Spleen (tissue), 11 donors: ENCODE data around the gene TMEM217. TPM values are rescaled to one million over a fixed set of nuclear protein-coding genes. Genes with fewer than 3 reads are reported as not detected.

ENCODE experiments used
- DNase-seq: peaks from one replicate; pipeline ENCODE4 v3.0.0-alpha.2; 2020
- H3K27ac ChIP-seq, 8 donors: fragments of 200-600 bp; sonication (generic) in 7 of 8; 1 replicate in 4 of 8; 2 replicates in 4 of 8; pipeline versions ENCODE4 v1.5.0 to v1.8.0; 2016 to 2021; ENCODE audit warnings: inconsistent platforms in 4 of 8, mild to moderate bottlenecking in 4 of 8, moderate library complexity in 1 of 8
- H3K27me3 ChIP-seq, 7 donors: fragments of 200-600 bp; sonication (generic) in 6 of 7; replicated peaks in 1 of 7; 1 replicate in 4 of 7; 2 replicates in 3 of 7; pipeline versions ENCODE4 v1.5.0 to v1.8.0; 2016 to 2021; ENCODE audit warnings: inconsistent platforms in 3 of 7, mild to moderate bottlenecking in 1 of 7
- H3K36me3 ChIP-seq, 6 donors: fragments of 200-600 bp; sonication (generic) in 5 of 6; 1 replicate in 4 of 6; 2 replicates in 2 of 6; pipeline versions ENCODE4 v1.5.0 to v1.8.0; 2016 to 2021; ENCODE audit warnings: inconsistent platforms in 2 of 6
- H3K4me1 ChIP-seq, 6 donors: fragments of 200-600 bp; sonication (generic) in 5 of 6; 1 replicate in 3 of 6; 2 replicates in 3 of 6; pipeline versions ENCODE4 v1.5.0 to v1.8.0; 2016 to 2021; ENCODE audit warnings: inconsistent platforms in 3 of 6
- H3K4me3 ChIP-seq, 8 donors: fragments of 200-600 bp; sonication (generic) in 7 of 8; 1 replicate in 4 of 8; 2 replicates in 4 of 8; pipeline versions ENCODE4 v1.5.0 to v1.8.0; 2016 to 2021; ENCODE audit warnings: inconsistent platforms in 4 of 8, mild to moderate bottlenecking in 4 of 8, moderate library complexity in 2 of 8
- H3K9me3 ChIP-seq, 8 donors: fragments of 200-600 bp; sonication (generic) in 7 of 8; 1 replicate in 4 of 8; 2 replicates in 4 of 8; pipeline versions ENCODE4 v1.5.0 to v1.8.0; 2016 to 2021; ENCODE audit warnings: inconsistent platforms in 4 of 8
- POLR2A ChIP-seq, 3 donors: fragments of 450-650 bp; IDR thresholded peaks; one replicate each; pipeline ENCODE4 v1.5.1; 2017; ENCODE audit warnings: antibody characterized with exemption in 3 of 3, mild to moderate bottlenecking in 1 of 3
- POLR2AphosphoS5 ChIP-seq, 3 donors: sonication (generic); formaldehyde crosslinking; IDR thresholded peaks; one replicate each; pipeline ENCODE4 v1.5.1; 2017; ENCODE audit warnings: antibody characterized with exemption in 3 of 3
- WGBS, 5 donors: extraction: QIAGEN DNeasy Blood & Tissue Kit in 3 of 5; methylation state at CpG; one replicate each; pipeline versions ENCODE4 v1.1.5 to v1.1.7; 2013 to 2018; 5-methylcytosine and 5-hydroxymethylcytosine counted together
- intact Hi-C: fragments of 100-400 bp; cut with DNase I; formaldehyde crosslinking; loops from one replicate; pipeline ENCODE4 v1.15.0; 2023; ENCODE audit warnings: low total_unique reads
- polyA plus RNA-seq, 3 donors: library from polyadenylated mRNA; stranded (reverse); fragments of 200-250 nt; gene quantifications; one replicate each; pipeline ENCODE4 v1.2.1, GENCODE V29; 2013
- total RNA-seq, 7 donors: library from RNA; depleted of rRNA in 3 of 7; stranded (reverse); fragments of >200 nt in 3 of 7; fragmentation: NEBNext Ultra II Directional in 4 of 7; extraction: Animal tissue kit (Norgen Biotek cat#: 25700) in 4 of 7; gene quantifications; one replicate each; pipeline versions ENCODE4 v1.1.0 to v1.2.1, GENCODE V29; 2016 to 2021
- TF ChIP-seq, protein P1 (sequence below), 11 experiments: fragments of 200-600 bp in 7 of 11; fragments of 450-650 bp in 4 of 11; sonication (generic) in 4 of 11; IDR thresholded peaks in 8 of 11; conservative IDR thresholded peaks in 3 of 11; 1 replicate in 7 of 11; 2 replicates in 4 of 11; pipeline versions ENCODE4 v1.4.0 to v1.8.0; 2016 to 2021; ENCODE audit warnings: antibody characterized with exemption in 11 of 11, inconsistent platforms in 4 of 11, mild to moderate bottlenecking in 1 of 11
- donor health status: healthy with polysubstance abuse.
- donor health status: DM: no; HTN: no; CAD: no; lungs with moderate emphysema.
- donor health status: DM: no; HTN: no; CAD: no.
- donor health status: Bipolar disorder and iron deficiency.
- donor health status: healthy.
- donor health status: DM: no; HTN: no; CAD: no.
- donor health status: DM: yes; HTN: yes; CAD: no.

The TMEM217 gene
- total and polyA plus RNA-seq, 10 donors = 0.32 to 2.3 (median 0.83) TPM; not detected in 2

DNA sequence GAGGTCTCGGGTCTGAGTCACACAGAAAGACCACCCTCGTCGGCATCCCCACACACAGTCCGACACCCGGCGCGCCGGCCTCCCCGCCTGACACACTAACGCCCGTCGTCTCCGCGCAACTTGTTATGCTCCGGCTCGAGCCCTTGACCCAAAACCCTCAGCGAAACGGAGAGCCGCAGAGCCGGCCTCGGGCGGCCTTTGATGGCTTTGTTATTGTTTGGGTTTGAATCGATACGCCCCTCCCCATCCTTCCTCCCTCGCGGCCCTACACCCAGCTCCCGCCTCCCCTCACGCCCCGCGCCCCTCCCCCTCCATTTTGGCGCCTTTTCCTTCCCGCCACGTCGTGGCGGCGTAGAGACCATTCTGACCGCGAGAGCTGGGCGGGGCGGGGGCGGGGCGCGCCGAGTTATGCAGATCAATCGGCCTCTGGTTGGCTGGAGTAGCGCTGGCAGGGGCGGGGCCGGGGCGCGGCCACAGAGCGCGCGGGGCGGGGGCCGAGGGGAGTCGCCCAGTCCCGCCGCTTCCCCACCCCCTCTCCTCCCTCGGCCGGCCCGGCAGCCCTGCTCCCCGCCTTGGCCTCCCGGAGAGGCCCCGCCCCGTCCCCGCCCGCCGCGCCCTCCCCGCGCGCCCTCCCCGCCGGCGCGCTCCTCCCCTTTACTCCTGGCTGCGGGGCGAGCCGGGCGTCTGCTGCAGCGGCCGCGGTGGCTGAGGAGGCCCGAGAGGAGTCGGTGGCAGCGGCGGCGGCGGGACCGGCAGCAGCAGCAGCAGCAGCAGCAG lies 88.3 kb downstream of the TMEM217 start, which contains the start of gene PIM1:
Gene PIM1, plus strand, starts transcription at position 657 of the 777 bp plus-strand sequence. CDS start 424 bp downstream, outside the sequence.
- 0 to 1% (median 1%) methylated on average over 46 to 89 of the region's 90 CpGs for WGBS, 5 donors
- TF ChIP-seq POLR2AphosphoS5 (IDR thresholded peaks at IDR 0.05) = peak; percentile 90 to 95 (median 93)
- TF ChIP-seq, protein P1, sequence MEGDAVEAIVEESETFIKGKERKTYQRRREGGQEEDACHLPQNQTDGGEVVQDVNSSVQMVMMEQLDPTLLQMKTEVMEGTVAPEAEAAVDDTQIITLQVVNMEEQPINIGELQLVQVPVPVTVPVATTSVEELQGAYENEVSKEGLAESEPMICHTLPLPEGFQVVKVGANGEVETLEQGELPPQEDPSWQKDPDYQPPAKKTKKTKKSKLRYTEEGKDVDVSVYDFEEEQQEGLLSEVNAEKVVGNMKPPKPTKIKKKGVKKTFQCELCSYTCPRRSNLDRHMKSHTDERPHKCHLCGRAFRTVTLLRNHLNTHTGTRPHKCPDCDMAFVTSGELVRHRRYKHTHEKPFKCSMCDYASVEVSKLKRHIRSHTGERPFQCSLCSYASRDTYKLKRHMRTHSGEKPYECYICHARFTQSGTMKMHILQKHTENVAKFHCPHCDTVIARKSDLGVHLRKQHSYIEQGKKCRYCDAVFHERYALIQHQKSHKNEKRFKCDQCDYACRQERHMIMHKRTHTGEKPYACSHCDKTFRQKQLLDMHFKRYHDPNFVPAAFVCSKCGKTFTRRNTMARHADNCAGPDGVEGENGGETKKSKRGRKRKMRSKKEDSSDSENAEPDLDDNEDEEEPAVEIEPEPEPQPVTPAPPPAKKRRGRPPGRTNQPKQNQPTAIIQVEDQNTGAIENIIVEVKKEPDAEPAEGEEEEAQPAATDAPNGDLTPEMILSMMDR (IDR thresholded peaks at IDR 0.05 in 8 of 11, conservative IDR thresholded peaks at IDR 0.05 in 3 of 11) = peak in 2 of 11 experiments; percentile 37 to 50
- peak in 2 of 3 donors; percentile 34 to 88 for TF ChIP-seq POLR2A (IDR thresholded peaks at IDR 0.05)

DNA sequence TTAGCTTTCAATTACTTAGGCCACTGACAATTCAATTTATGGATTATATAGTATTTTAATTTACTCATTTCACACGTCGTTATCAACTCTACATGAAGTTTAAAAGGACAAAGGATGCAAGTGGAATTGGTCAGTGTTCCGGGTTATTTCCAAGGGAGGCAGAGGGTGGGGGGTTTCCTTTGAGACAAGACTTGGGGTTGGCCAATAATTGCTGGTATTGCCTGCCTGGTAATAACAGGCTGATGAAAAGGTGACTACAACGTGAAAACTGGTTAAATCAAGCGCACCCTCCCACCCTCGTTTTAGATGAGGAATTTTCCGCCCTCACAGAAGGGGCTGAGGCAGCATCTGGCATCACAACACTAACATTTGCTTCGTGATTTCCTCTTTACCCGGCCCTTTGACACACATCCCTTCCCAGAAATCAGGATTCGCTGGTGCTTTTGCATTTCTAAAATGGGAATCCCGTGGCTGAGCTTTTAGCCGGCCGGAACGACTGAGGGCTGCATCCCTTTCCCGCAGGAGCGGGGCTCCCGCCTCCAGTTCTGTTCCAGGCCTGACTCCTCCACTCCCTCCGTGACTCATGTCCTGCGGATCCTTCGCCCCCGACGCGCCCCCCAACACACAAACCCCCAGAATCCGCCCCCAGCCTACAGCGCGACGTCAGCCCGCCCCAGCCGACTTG lies 89.0 kb downstream of the TMEM217 start:
- H3K27ac ChIP-seq = peak overlapping the region; percentile 86 to 96 (median 90)
- H3K27me3 ChIP-seq = peaks cover 0 to 9% (median 0%) of the 10 kb centered on the region in 7 donors
- WGBS, 5 donors = 4 to 8% (median 6%) methylated on average over 24 to 29 of the region's 29 CpGs
- peaks cover 0 to 27% (median 16%) of the 10 kb centered on the region in 6 donors for H3K36me3 ChIP-seq
- no peaks in the 10 kb centered on the region for H3K9me3 ChIP-seq
- H3K4me1 ChIP-seq = peaks cover 19 to 57% (median 51%) of the 10 kb centered on the region in 6 donors
- H3K4me3 ChIP-seq = peak overlapping the region; percentile 38 to 98 (median 67)
- intact Hi-C loops = no loop called here
- no peak for DNase-seq
- TF ChIP-seq POLR2A (IDR thresholded peaks at IDR 0.05) = peak in 1 of 3 donors; percentile 20
- TF ChIP-seq POLR2AphosphoS5 (IDR thresholded peaks at IDR 0.05) = no peak
- TF ChIP-seq, protein P1 (IDR thresholded peaks at IDR 0.05 in 8 of 11, conservative IDR thresholded peaks at IDR 0.05 in 3 of 11) = no peak

More for the DNA sequence above, 88.3 kb downstream of the TMEM217 start, which contains the start of gene PIM1:
- Histone ChIP-seq H3K27ac (peak within 1 kb of the TSS; percentile 86 to 96 (median 93)), H3K36me3 (peaks cover 0 to 34% (median 22%) of the 10 kb centered on the region in 6 donors), H3K9me3 (no peaks in the 10 kb centered on the region), H3K4me1 (peaks cover 22 to 65% (median 59%) of the 10 kb centered on the region in 6 donors), H3K27me3 (peaks cover 0 to 9% (median 0%) of the 10 kb centered on the region in 7 donors), H3K4me3 (peak within 1 kb of the TSS; percentile 78 to 98 (median 92))
- peak; percentile 100 for DNase-seq
- intact Hi-C loops = no loop called here

DNA sequence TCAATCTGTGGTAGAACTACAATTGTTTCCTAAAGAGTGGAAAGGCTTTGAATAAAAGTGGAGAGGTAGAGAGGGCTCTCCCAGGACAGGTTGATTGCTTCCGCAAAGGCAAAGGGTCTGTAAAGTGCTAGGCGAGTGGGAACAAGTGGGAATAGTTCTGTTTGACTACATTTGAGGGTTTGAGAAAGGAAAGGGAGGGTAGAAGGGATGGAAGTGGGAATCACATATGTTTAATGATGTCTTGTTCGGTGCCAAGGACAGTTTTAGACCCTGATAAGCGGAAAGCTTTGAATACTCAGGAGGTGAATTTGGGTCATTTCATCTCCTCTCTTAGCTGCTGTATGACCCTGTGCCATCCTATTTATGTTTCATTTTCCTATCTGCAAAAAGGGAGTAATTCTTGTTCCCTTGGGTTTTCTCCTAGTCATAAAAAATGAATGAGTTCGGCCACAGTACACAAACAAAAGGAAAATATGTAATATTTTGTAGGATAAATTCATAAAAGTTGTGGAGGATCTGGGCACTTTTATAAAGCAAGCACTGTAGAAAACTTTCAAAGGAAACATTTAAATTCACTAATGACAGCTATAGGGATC lies 89.7 kb downstream of the TMEM217 start:
- H3K4me1 ChIP-seq = peaks cover 13 to 50% (median 44%) of the 10 kb centered on the region in 6 donors
- H3K27me3 ChIP-seq = peaks cover 0 to 9% (median 0%) of the 10 kb centered on the region in 7 donors
- H3K27ac ChIP-seq = peak overlapping the region; percentile 86 to 96 (median 90)
- peaks cover 0 to 20% (median 9%) of the 10 kb centered on the region in 6 donors for H3K36me3 ChIP-seq
- intact Hi-C loops = no loop called here
- 69 to 83% (median 77%) methylated on average over 5 of the region's 5 CpGs for WGBS, 5 donors
- no peak for DNase-seq
- no peaks in the 10 kb centered on the region for H3K9me3 ChIP-seq
- H3K4me3 ChIP-seq = peak overlapping the region in 1 of 8 donors; percentile 93
- TF ChIP-seq, protein P1 (IDR thresholded peaks at IDR 0.05 in 8 of 11, conservative IDR thresholded peaks at IDR 0.05 in 3 of 11) = no peak
- TF ChIP-seq POLR2A (IDR thresholded peaks at IDR 0.05) (no peak), POLR2AphosphoS5 (IDR thresholded peaks at IDR 0.05) (no peak)
